Left lung (tissue), 10 donors: Measurements from ENCODE around the gene GAPVD1. TPM values are rescaled to one million over a fixed set of nuclear protein-coding genes. Genes with fewer than 3 reads are reported as not detected.

Experiments used
- ATAC-seq: fragments of 200-7000 bp; cut with Tn5 transposase; one replicate; pipeline ENCODE4 v1.9.1; 2020; ENCODE audit warnings: moderate library complexity
- DNase-seq, 4 donors: peaks; one replicate each; pipeline ENCODE4 v3.0.0-alpha.2; 2013 to 2020
- H3K27ac ChIP-seq, 2 donors: fragments of 200-600 bp; sonication (generic) in 1 of 2; one replicate each; pipeline versions ENCODE4 v1.5.0 to v1.8.0; 2020 to 2021
- H3K27me3 ChIP-seq, 2 donors: fragments of 200-600 bp; sonication (generic) in 1 of 2; one replicate each; pipeline versions ENCODE4 v1.5.0 to v1.8.0; 2020 to 2021
- H3K36me3 ChIP-seq, 2 donors: fragments of 200-600 bp; sonication (generic) in 1 of 2; one replicate each; pipeline versions ENCODE4 v1.5.0 to v1.8.0; 2020 to 2021
- H3K4me1 ChIP-seq, 2 donors: fragments of 200-600 bp; one replicate each; pipeline ENCODE4 v1.8.0; 2021
- H3K4me3 ChIP-seq, 2 donors: fragments of 200-600 bp; sonication (generic) in 1 of 2; one replicate each; pipeline versions ENCODE4 v1.5.0 to v1.8.0; 2020 to 2021; ENCODE audit warnings: mild to moderate bottlenecking in 1 of 2
- H3K9me3 ChIP-seq, 2 donors: fragments of 200-600 bp; sonication (generic) in 1 of 2; one replicate each; pipeline versions ENCODE4 v1.5.0 to v1.8.0; 2020 to 2021
- CTCF ChIP-seq, 2 donors: fragments of 200-600 bp; sonication (generic) in 1 of 2; IDR thresholded peaks; one replicate each; pipeline versions ENCODE4 v1.5.0 to v1.8.0; 2021; ENCODE audit warnings: antibody characterized with exemption in 2 of 2
- intact Hi-C, 2 donors: fragments of 100-400 bp; cut with DNase I; formaldehyde crosslinking; loops; one replicate each; pipeline versions ENCODE4 v1.11.2 to v1.14.2; 2022
- polyA plus RNA-seq, 6 donors: library from polyadenylated mRNA; unstranded; fragments of 120-200 nt; gene quantifications; one replicate each; pipeline ENCODE4 v1.2.1, GENCODE V29; 2013; ENCODE audit not compliant: insufficient read length in 6 of 6
- total RNA-seq, 2 donors: library from RNA; stranded (reverse); fragmentation: NEBNext Ultra II Directional; extraction: Animal tissue kit (Norgen Biotek cat#: 25700); gene quantifications; one replicate each; pipeline ENCODE4 v1.2.1, GENCODE V29; 2021
- donor health status: DM: no; HTN: yes; CAD: no.
- donor health status: DM: no; HTN: no; CAD: no.

The GAPVD1 gene
- total and polyA plus RNA-seq, 8 donors: 39.1 to 63.5 (median 44.2) TPM

- Histone ChIP-seq H3K27ac (no peak overlapping the region), H3K4me1 (peaks cover 6 to 12% of the 10 kb centered on the region in 2 donors), H3K36me3 (no peaks in the 10 kb centered on the region), H3K4me3 (peak overlapping the region in 1 of 2 donors; percentile 10), H3K27me3 (peaks cover 0 to 19% of the 10 kb centered on the region in 2 donors), H3K9me3 (no peaks in the 10 kb centered on the region)
- TF ChIP-seq CTCF (IDR thresholded peaks at IDR 0.05): peak; percentile 56 to 75
- intact Hi-C loops: no loop called here
- DNase-seq: peak; percentile 59 to 87 (median 78)
- peak; percentile 97 for ATAC-seq
Measured at GRCh38 chr9:125374443-125375309, 113.0 kb downstream of the GAPVD1 start.

GRCh38 chr9:125375820-125376219 lies 114.2 kb downstream of the GAPVD1 start:
- H3K9me3 ChIP-seq: no peaks in the 10 kb centered on the region
- H3K4me3 ChIP-seq: no peak overlapping the region
- H3K27ac ChIP-seq: no peak overlapping the region
- peaks cover 6 to 12% of the 10 kb centered on the region in 2 donors for H3K4me1 ChIP-seq
- no peak for TF ChIP-seq CTCF (IDR thresholded peaks at IDR 0.05)
- DNase-seq: no peak
- peaks cover 0 to 19% of the 10 kb centered on the region in 2 donors for H3K27me3 ChIP-seq
- ATAC-seq: no peak
- H3K36me3 ChIP-seq: no peaks in the 10 kb centered on the region
- intact Hi-C loops: no loop called here

GRCh38 chr9:125376261-125377226 lies 114.9 kb downstream of the GAPVD1 start:
- Histone ChIP-seq H3K27me3 (peaks cover 0 to 19% of the 10 kb centered on the region in 2 donors), H3K9me3 (no peaks in the 10 kb centered on the region), H3K4me1 (peaks cover 6 to 12% of the 10 kb centered on the region in 2 donors), H3K4me3 (no peak overlapping the region), H3K27ac (no peak overlapping the region), H3K36me3 (no peaks in the 10 kb centered on the region)
- ATAC-seq: no peak
- no peak for TF ChIP-seq CTCF (IDR thresholded peaks at IDR 0.05)
- no peak for DNase-seq
- intact Hi-C loops: no loop called here

- ATAC-seq (no peak), DNase-seq (no peak)
- H3K4me1 ChIP-seq: peaks cover 6 to 12% of the 10 kb centered on the region in 2 donors
- no peak overlapping the region for H3K27ac ChIP-seq
- no peaks in the 10 kb centered on the region for H3K36me3 ChIP-seq
- peaks cover 0 to 19% of the 10 kb centered on the region in 2 donors for H3K27me3 ChIP-seq
- H3K4me3 ChIP-seq: no peak overlapping the region
- intact Hi-C loops: no loop called here
- no peak for TF ChIP-seq CTCF (IDR thresholded peaks at IDR 0.05)
- H3K9me3 ChIP-seq: no peaks in the 10 kb centered on the region
Measured at GRCh38 chr9:125377584-125378250, 116.1 kb downstream of the GAPVD1 start.
